Right lobe of liver (tissue), 6 donors: ENCODE results near the gene TRANK1. TPM values are rescaled to one million over a fixed set of nuclear protein-coding genes. Genes with fewer than 3 reads are reported as not detected.

Source experiments
- ATAC-seq, 4 donors: fragments of 200-7000 bp; cut with Tn5 transposase; one replicate each; pipeline ENCODE4 v1.9.1; 2020; ENCODE audit warnings: mild to moderate bottlenecking in 4 of 4, moderate library complexity in 4 of 4
- DNase-seq, 3 donors: peaks; one replicate each; pipeline ENCODE4 v3.0.0-alpha.2; 2020
- H3K27ac ChIP-seq, 3 donors: fragments of 200-600 bp; one replicate each; pipeline ENCODE4 v1.8.0; 2022
- H3K27me3 ChIP-seq, 2 donors: fragments of 200-600 bp; one replicate each; pipeline ENCODE4 v1.8.0; 2022
- H3K36me3 ChIP-seq, 4 donors: fragments of 200-600 bp; sonication (generic) in 1 of 4; one replicate each; pipeline versions ENCODE4 v1.5.1 to v1.8.0; 2017 to 2022; ENCODE audit warnings: control low read depth in 1 of 4
- H3K4me1 ChIP-seq, 4 donors: fragments of 200-600 bp; sonication (generic) in 1 of 4; one replicate each; pipeline versions ENCODE4 v1.5.1 to v1.8.0; 2017 to 2022; ENCODE audit warnings: control low read depth in 1 of 4
- H3K4me3 ChIP-seq, 3 donors: fragments of 200-600 bp; one replicate each; pipeline ENCODE4 v1.8.0; 2022
- H3K9me3 ChIP-seq, 4 donors: fragments of 200-600 bp; sonication (generic) in 1 of 4; one replicate each; pipeline versions ENCODE4 v1.5.1 to v1.8.0; 2017 to 2022; ENCODE audit warnings: control low read depth in 1 of 4
- POLR2A ChIP-seq: fragments of 450-650 bp; IDR thresholded peaks from one replicate; pipeline ENCODE4 v1.6.1; 2017; ENCODE audit warnings: antibody characterized with exemption, mild to moderate bottlenecking
- WGBS: methylation state at CpG from one replicate; pipeline ENCODE4 v1.1.6; 2018; ENCODE audit warnings: low coverage, low lambda C conversion rate; ENCODE audit not compliant: insufficient coverage; ENCODE audit errors: missing lambda C conversion rate; 5-methylcytosine and 5-hydroxymethylcytosine counted together
- intact Hi-C, 2 donors: fragments of 100-400 bp; cut with DNase I; formaldehyde crosslinking; loops; one replicate each; pipeline versions ENCODE4 v1.11.2 to v1.14.1; 2022
- total RNA-seq, 6 experiments: library from RNA; depleted of rRNA in 2 of 6; stranded (reverse); fragments of >200 nt in 2 of 6; fragmentation: NEBNext Ultra II Directional in 3 of 6; extraction: Animal tissue kit (Norgen Biotek cat#: 25700) in 3 of 6; gene quantifications; one replicate each; pipeline versions ENCODE4 v1.1.0 to v1.2.4, GENCODE V29; 2016 to 2023
- TF ChIP-seq, protein P1 (sequence below), 4 donors: fragments of 200-600 bp in 3 of 4; fragments of 450-650 bp in 1 of 4; IDR thresholded peaks; one replicate each; pipeline versions ENCODE4 v1.5.1 to v1.8.0; 2016 to 2022; ENCODE audit warnings: antibody characterized with exemption in 4 of 4, mild to moderate bottlenecking in 2 of 4
- donor health status: DM: no; HTN: yes; CAD: no.
- donor health status: DM: no; HTN: no; CAD: no.
- donor health status: DM: no; HTN: no; CAD: no.
- donor health status: DM: no; HTN: yes; CAD: no.
- donor health status: DM: no; HTN: yes; CAD: no.

The TRANK1 gene
- total RNA-seq, 6 experiments from 2014 or later: 8.8 to 33.9 (median 19.6) TPM

- H3K4me1 ChIP-seq: no peaks in the 10 kb centered on the region
- DNase-seq: no peak
- no peak for TF ChIP-seq POLR2A
- TF ChIP-seq, protein P1, sequence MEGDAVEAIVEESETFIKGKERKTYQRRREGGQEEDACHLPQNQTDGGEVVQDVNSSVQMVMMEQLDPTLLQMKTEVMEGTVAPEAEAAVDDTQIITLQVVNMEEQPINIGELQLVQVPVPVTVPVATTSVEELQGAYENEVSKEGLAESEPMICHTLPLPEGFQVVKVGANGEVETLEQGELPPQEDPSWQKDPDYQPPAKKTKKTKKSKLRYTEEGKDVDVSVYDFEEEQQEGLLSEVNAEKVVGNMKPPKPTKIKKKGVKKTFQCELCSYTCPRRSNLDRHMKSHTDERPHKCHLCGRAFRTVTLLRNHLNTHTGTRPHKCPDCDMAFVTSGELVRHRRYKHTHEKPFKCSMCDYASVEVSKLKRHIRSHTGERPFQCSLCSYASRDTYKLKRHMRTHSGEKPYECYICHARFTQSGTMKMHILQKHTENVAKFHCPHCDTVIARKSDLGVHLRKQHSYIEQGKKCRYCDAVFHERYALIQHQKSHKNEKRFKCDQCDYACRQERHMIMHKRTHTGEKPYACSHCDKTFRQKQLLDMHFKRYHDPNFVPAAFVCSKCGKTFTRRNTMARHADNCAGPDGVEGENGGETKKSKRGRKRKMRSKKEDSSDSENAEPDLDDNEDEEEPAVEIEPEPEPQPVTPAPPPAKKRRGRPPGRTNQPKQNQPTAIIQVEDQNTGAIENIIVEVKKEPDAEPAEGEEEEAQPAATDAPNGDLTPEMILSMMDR (IDR thresholded peaks at IDR 0.05): no peak
- 80% methylated on average over 1 of the region's 1 CpG for WGBS
- H3K27me3 ChIP-seq: no peaks in the 10 kb centered on the region
- H3K27ac ChIP-seq: no peak overlapping the region
- H3K9me3 ChIP-seq: no peaks in the 10 kb centered on the region
- peaks cover 0 to 61% (median 14%) of the 10 kb centered on the region in 4 donors for H3K36me3 ChIP-seq
- no peak for ATAC-seq
- H3K4me3 ChIP-seq: no peak overlapping the region
- intact Hi-C loops: no loop called here
Measured at GRCh38 chr3:36850743-36851142, 94.1 kb downstream of the TRANK1 start.

DNA sequence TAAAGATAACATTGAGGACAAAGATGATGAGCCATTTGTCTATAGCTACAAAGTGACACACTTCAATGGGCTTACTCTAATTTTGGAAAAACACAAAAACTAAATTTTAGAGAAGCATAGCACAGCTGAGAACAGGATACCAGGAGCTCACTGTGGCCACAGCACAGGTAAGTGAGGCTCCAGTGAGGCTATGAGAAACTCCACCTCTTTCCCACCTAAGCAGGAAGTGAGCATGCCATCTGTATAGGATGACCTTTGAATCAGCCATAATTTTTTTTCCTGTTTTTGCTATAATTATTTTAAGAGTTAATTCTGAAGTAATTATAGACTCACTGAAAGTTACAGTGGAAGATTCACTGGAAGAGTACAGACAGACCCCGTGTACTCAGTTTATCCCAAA, 98.4 kb downstream of the TRANK1 start:
- Histone ChIP-seq H3K4me3 (no peak overlapping the region), H3K36me3 (peaks cover 0 to 55% (median 25%) of the 10 kb centered on the region in 4 donors), H3K27ac (no peak overlapping the region), H3K4me1 (no peaks in the 10 kb centered on the region), H3K9me3 (no peaks in the 10 kb centered on the region), H3K27me3 (no peaks in the 10 kb centered on the region)
- DNase-seq (no peak), ATAC-seq (no peak)
- WGBS: 92% methylated on average over 1 of the region's 1 CpG
- TF ChIP-seq, protein P1 (IDR thresholded peaks at IDR 0.05): no peak
- no peak for TF ChIP-seq POLR2A
- intact Hi-C loops: loop anchor here in 1 of 2 donors (10.0 kb wide), 1 partner anchor 122 kb away; no protein-coding TSS in a partner anchor

DNA sequence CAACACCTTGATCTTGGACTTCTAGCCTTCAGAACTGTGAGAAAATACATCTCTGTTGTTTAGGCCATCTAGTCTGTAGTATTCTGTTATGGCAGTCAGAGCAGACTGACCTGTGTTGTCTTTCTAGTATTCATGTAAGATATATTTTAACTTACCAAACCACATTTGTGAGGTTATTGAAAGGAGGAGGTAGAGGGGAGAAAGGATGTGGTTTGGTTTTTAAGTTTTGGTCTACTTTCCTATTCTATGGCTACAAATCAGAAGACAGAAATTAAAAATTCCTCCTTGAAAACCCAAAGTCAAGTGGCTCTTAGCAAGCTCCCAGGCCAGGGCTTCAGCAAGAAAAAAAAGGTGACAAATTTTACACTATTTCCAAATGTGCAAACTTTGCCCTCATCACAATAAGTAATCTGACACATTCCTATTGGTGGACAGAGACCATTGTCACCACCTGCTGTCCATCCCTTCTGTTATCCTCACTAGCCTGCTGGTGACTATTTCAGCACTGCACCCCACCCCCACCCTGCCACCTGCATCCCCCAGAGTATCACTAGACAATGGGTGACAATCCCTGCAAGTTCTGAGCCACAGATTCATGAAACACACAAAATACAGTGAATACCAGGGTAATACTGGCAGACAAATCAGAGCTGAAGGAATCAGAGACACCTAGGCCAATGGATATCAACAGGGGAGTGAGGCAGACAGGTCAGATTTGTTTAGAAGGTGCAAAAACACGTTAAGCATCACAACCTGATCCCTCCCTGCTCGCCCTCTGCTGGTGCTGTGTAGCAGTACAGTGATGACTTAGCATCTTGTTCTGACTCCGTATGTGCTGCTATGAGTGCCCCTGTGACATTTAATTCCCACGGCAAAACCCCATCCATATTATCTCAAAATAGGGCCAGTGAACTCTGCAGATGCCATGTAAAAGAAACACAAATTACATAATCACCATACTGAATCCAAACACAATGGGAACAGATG, 101.5 kb downstream of the TRANK1 start:
- H3K4me3 ChIP-seq: no peak overlapping the region
- peaks cover 0 to 62% (median 23%) of the 10 kb centered on the region in 4 donors for H3K36me3 ChIP-seq
- H3K27me3 ChIP-seq: no peaks in the 10 kb centered on the region
- no peak overlapping the region for H3K27ac ChIP-seq
- ATAC-seq (peak; percentile 50 to 68 (median 54)), DNase-seq (no peak)
- no peaks in the 10 kb centered on the region for H3K9me3 ChIP-seq
- WGBS: 63% methylated on average over 4 of the region's 4 CpGs
- no peak for TF ChIP-seq POLR2A
- TF ChIP-seq, protein P1 (IDR thresholded peaks at IDR 0.05): peak; percentile 26 to 48 (median 31)
- H3K4me1 ChIP-seq: no peaks in the 10 kb centered on the region
- intact Hi-C loops: loop anchor here in 1 of 2 donors (10.0 kb wide), 1 partner anchor 119 kb away; no protein-coding TSS in a partner anchor

DNA sequence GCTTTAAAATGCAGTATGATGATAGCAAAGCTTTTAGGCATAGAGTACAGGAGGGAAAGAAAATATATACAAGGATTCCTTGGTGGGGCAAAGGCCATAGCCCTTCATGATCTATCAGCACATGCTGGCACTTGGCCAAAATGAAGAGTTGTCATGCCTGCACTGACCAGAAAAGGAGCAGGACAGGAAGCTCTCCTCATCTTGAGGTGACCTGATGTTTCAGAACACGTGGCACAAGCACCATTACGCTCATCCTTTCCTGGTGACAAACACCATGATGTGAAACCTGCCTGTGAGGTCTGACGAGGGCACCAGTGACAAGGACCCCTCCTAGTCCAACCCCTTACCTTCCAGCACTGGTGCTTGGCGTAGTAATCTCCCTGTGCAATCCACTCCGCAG, 102.6 kb downstream of the TRANK1 start:
- ATAC-seq: no peak
- 80% methylated on average over 1 of the region's 5 CpGs for WGBS
- H3K4me1 ChIP-seq: no peaks in the 10 kb centered on the region

More for the DNA sequence above, 102.6 kb downstream of the TRANK1 start:
- Histone ChIP-seq H3K36me3 (peaks cover 0 to 66% (median 25%) of the 10 kb centered on the region in 4 donors), H3K27ac (no peak overlapping the region), H3K9me3 (no peaks in the 10 kb centered on the region), H3K27me3 (no peaks in the 10 kb centered on the region), H3K4me3 (no peak overlapping the region)
- no peak for TF ChIP-seq POLR2A
- TF ChIP-seq, protein P1 (IDR thresholded peaks at IDR 0.05): no peak
- no peak for DNase-seq
- intact Hi-C loops: loop anchor here in 1 of 2 donors (10.0 kb wide), 1 partner anchor 117 kb away; no protein-coding TSS in a partner anchor
